ENCODE results near the gene ABHD4.
"Not testable (repeated sequence)": the region's sequence is repeated elsewhere in the genome, so short reads cannot be mapped to it uniquely, and the experiment has no call there.

Gene ABHD4

GRCh38 chr14:22627506-22628263 is 29.6 kb downstream of the ABHD4 start:
- no peak for DNase-seq

- DNase-seq: no peak
Measured at GRCh38 chr14:22629361-22629760, 31.3 kb downstream of the ABHD4 start.

DNA sequence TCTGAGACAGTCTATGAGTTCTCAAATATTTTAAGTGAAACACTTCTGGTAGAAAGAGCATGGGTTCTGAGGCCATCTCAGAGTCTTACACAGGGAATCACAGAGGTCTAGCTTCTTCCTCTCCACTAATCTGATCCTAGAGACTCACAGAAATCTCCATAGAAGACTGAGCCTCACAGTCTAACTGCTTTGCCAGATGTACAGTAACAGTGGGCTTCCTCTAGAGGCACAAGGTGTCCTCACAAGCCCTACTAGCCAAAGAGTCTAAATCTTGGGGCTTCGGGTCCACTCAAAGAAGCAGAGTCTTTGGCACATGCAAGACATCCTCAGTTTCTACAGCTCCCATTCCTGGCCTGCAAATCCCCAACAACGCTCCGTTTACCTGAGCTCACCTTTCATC is 32.0 kb downstream of the ABHD4 start:
- DNase-seq: no peak

DNA sequence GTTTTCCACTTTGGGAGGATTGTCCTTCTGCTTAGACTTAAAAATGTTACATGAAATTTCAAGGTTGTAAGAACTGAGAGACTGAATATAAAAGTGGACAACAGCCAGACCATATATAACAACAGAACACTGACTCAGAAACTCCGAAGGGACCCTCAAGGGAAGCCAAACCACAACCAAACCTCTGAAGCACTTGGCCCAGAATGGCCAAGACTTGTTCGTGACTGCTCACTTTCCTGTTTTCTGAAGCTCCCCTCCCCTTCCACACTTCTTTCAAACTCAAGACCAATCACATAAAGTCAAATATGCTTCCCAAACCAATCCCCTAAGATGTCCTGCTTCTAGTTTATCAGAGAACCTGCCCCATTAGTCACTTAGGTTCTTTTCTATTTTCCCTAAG is 32.4 kb downstream of the ABHD4 start:
- DNase-seq: no peak

DNA sequence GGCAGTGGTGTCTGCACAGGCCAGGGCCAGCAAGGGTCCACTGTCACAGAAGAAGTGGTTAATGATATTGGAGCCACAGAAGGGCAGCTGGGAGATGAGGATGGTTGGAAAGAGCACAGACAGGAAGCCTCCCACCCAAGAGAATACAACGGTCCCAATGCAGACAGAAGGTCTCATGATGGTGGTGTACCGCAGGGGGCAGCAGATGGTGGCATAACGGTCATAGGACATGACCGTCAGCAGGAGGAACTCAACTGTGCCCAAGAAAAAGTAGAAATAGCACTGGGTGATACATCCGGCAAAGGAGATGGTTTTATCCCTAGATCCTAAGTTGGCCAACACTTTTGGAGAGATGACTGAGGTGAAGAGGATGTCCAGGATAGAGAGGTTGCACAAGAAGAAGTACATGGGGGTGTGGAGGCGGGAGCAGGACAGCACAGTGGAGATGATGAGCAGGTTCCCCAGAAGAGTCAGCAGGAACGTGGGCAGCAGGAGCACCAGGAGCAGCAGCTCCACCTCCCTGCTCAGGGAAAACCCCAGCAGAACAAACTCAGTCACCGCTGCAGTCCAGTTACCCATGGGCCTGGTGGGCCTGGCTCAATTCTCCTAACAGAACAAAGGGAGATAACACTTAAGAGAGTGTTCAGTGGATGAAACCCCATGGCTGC is 36.3 kb downstream of the ABHD4 start:
- DNase-seq: no peak

DNA sequence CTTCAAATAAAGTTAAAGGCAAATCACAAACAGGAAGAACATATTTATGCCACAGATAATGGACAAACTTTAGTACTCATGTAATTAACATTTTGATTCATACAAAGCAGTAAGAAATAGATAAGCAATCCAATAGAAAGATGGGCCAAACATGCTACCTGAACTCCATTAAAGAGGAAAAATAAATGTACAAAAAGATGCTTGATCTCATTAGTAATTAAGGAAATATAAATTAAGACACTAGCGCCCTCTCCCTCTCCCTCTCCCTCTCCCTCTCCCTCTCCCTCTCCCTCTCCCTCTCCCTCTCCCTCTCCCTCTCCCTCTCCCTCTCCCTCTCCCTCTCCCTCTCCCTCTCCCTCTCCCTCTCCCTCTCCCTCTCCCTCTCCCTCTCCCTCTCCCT is 37.9 kb downstream of the ABHD4 start:
- not testable (repeated sequence) for DNase-seq

DNA sequence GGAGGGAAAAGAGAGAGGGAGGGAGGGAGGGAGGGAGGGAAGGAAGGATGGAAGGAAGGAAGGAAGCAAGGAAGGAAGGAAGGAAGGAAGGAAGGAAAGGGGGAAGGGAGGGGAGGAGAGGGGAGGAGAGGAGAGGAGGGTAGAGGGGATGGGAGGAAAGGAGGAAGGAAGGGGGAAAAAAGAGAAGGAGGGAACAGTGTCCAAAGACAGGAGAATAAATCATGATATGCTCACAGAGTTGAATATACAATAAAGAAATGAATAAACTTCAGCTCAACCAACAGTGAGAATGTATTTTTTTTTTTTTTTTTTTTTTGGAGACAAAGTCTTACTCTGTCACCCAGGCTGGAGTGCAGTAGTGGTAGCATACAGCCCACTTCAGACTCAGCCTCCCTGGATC is 42.1 kb downstream of the ABHD4 start:
- no peak for DNase-seq

DNA sequence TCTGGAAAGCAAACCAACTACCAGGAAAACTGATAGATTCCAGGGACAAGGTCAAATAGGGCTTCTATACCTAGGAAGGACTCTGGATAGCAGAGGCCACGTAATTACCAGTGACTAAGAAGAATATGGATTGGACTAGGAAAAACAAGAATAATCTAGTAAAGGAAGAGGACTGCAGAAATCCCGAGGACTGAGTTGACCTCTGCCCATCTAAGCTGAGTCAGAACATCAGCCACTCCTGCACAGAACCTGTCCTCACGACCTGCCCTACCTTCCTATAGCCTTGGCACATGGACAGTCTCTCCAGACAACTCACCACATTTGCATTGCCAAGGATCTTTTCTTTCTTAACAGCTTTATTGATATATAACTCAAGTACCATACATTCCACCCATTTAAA is 43.7 kb downstream of the ABHD4 start:
- DNase-seq: no peak

- DNase-seq: no peak
Measured at GRCh38 chr14:22644305-22644635, 46.2 kb downstream of the ABHD4 start, which contains the start of gene OR6J1. TSS of gene OR6J1 (minus strand) at chr14:22644352. CDS start at chr14:22634811, 9,541 bp downstream.

- no peak for DNase-seq
Measured at GRCh38 chr14:22646570-22647254, 48.6 kb downstream of the ABHD4 start.

DNA sequence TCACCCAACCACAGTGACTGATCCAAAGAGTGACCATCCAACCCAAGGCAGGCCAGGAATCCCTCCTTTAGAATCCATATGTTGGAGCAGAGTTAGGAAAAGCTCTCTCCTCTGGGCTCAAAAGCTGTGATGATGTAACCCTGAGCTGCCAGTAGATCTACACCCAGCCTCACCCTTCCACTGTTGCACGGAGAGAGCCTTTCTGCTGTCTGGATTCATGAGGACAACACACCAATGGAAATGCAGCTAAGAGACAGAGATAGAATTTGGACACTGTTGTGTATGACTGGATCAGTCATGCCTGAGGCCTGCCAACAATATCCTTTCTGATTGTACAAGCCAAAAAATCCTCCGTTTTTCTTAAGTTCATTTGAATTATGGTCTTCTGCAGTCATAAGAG is 50.4 kb downstream of the ABHD4 start:
- no peak for DNase-seq

DNA sequence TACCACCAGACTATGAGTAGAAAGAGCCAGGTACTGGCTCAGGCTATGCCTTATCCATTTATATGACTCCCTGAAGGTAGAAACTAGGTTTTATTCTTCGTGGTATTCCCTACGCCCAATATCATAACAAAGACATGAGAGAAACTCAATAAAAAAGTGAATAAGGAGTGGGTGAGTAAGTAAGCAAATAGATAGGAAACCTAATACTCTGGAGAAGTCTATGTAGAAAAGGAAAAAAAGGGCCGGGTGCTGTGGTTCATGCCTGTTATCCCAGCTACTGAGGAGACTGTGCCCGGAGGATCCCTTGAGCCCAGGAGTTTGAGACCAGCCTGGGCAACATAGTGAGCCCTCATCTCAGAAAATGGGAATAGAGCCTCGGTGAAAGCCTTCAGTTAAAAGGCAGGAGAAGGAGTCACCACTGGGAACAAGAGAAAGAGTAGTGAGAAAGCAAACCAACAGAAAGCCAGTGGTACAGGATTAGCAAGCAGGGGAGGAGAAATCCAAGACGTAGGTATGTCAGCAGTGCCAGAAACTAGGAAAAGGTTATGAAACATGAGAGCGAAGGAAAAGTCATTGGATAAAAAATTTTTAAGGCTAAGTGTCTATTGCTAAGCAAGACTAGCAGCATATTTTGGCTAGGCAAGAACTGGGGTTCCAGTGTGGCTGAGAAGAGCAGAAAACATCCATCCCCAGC is 52.1 kb downstream of the ABHD4 start:
- DNase-seq: no peak

GRCh38 chr14:22650960-22651521 is 52.9 kb downstream of the ABHD4 start:
- DNase-seq: peak in 1 of 5 experiments; percentile 48

DNA sequence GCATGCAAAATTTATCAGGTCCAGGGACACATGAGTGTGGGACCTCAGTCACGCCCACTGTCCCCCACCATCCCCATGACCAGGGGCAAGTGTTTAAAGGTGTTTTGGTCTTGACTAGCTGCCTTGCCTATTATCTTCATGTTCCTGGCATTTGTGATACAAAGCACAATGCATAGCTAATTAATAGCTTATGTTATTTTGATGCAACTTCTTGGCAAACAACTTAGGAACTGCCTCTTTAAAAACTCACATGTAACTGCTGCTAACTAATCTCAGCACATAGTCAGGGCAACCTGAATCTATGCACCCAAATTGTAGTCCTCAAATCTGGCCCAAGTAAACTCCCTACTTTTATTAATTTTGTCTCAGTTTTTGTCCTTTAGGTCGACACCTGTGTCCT is 53.5 kb downstream of the ABHD4 start:
- no peak for DNase-seq

DNA sequence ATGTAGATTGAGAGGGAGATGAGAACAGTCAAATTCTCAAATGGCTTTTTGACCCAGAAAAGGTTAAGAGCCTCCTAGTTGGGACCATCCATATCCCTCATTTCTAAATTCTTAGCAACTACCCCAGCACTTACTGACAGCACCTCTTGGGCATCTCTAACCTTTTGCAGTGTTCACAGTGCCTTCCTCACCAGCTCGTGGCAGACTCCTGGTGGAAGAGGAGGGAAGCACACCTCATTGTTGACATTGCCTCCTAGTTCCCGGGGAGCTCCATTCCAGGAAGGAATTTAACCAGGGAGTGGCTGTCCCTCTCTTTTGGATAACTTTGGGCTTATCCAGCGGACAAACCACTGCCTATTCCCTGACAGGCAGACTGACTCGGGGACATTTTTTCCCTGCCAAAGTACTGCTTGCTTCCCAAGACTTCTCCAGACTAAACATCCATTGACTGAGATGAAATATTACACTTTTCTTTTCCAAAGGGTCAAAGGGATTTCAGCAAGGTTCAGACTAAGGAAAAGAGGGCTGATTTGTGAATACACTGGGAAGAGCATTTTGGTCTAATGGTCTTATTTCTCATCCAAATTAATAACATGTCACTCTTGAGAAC is 55.0 kb downstream of the ABHD4 start:
- DNase-seq: peak in 4 of 5 experiments; percentile 2 to 63 (median 24)

DNA sequence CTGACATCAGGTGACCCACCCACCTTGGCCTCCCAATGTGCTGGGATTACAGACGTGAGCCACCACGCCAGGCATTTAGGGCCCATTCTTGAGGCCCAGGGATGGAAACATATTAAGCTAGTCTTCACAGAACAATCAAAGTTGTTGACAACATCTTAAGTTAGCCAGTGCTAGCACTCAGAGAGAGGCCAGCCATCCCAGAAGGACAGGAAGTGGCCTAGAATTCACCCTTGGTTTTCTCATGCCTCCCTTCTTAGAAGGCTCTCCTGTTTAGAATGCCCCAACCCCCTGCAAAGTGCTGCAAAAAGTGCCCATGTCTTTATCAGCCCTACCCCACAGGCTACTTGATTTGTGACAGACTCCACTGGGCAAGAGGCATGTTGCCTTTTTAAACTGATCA is 58.1 kb downstream of the ABHD4 start:
- DNase-seq: no peak

- DNase-seq: no peak
Measured at GRCh38 chr14:22656945-22657731, 59.0 kb downstream of the ABHD4 start.

GRCh38 chr14:22657861-22658260 is 59.8 kb downstream of the ABHD4 start:
- DNase-seq: peak in 1 of 5 experiments; percentile 16

- DNase-seq: no peak
Measured at GRCh38 chr14:22658946-22659345, 60.8 kb downstream of the ABHD4 start.

GRCh38 chr14:22660654-22661053 is 62.6 kb downstream of the ABHD4 start:
- DNase-seq: no peak

Measured in T-helper 2 cell (primary cell).